Measurements from ENCODE around the gene ASCC3.

Gene ASCC3

GRCh38 chr6:100573166-100573565 lies 308.0 kb downstream of the ASCC3 start:
- DNase-seq = no peak

- no peak for DNase-seq
Observed at GRCh38 chr6:100568255-100568654, 312.9 kb downstream of the ASCC3 start.

GRCh38 chr6:100566563-100566962 lies 314.6 kb downstream of the ASCC3 start:
- no peak for DNase-seq

GRCh38 chr6:100565439-100566104 lies 315.6 kb downstream of the ASCC3 start:
- DNase-seq = no peak

GRCh38 chr6:100559859-100560258 lies 321.3 kb downstream of the ASCC3 start:
- no peak for DNase-seq

GRCh38 chr6:100554228-100554627 lies 326.9 kb downstream of the ASCC3 start:
- no peak for DNase-seq

GRCh38 chr6:100553243-100553642 lies 327.9 kb downstream of the ASCC3 start:
- DNase-seq = no peak

GRCh38 chr6:100549406-100550167 lies 331.5 kb downstream of the ASCC3 start:
- DNase-seq = no peak

GRCh38 chr6:100538086-100538485 lies 343.0 kb downstream of the ASCC3 start:
- no peak for DNase-seq

- no peak for DNase-seq
Observed at GRCh38 chr6:100518588-100518987, 362.5 kb downstream of the ASCC3 start.

- no peak for DNase-seq
Observed at GRCh38 chr6:100517633-100518032, 363.5 kb downstream of the ASCC3 start.

- no peak for DNase-seq
Observed at GRCh38 chr6:100517106-100517505, 364.0 kb downstream of the ASCC3 start.

- no peak for DNase-seq
Observed at GRCh38 chr6:100514660-100515059, 366.5 kb downstream of the ASCC3 start.

- no peak for DNase-seq
Observed at GRCh38 chr6:100512203-100512862, 368.8 kb downstream of the ASCC3 start.

GRCh38 chr6:100509101-100509500 lies 372.0 kb downstream of the ASCC3 start:
- no peak for DNase-seq

GRCh38 chr6:100506651-100507050 lies 374.5 kb downstream of the ASCC3 start:
- no peak for DNase-seq

GRCh38 chr6:100504786-100505737 lies 376.1 kb downstream of the ASCC3 start:
- DNase-seq = no peak

GRCh38 chr6:100503043-100503705 lies 378.0 kb downstream of the ASCC3 start:
- DNase-seq = no peak

GRCh38 chr6:100493206-100493888 lies 387.8 kb downstream of the ASCC3 start:
- no peak for DNase-seq

GRCh38 chr6:100491952-100492670 lies 389.0 kb downstream of the ASCC3 start:
- DNase-seq = no peak

- no peak for DNase-seq
Observed at GRCh38 chr6:100490065-100490464, 391.1 kb downstream of the ASCC3 start.

Data from activated effector memory CD4-positive, alpha-beta T cell treated with Interleukin-2 at 50 U/mL for 16 hours (primary cell).